Measurements from ENCODE around the gene BRI3BP. TPM values are rescaled to one million over a fixed set of nuclear protein-coding genes. Genes with fewer than 3 reads are reported as not detected.

Gene BRI3BP
- total RNA-seq, 1 experiment from 2014 or later = 31.9 TPM

- no peak for ATAC-seq
- ChIA-PET POLR2A (ENCODE audit: unreplicated experiment) (no interaction called here), CTCF (no interaction called here)
- TF ChIP-seq EZH2phosphoT487 (IDR thresholded peaks at IDR 0.05; ENCODE audit: borderline replicate concordance, low read length) (no peak), EZH2 (IDR thresholded peaks at IDR 0.05; ENCODE audit: low read length, unreplicated experiment) (no peak), CTCF (conservative IDR thresholded peaks at IDR 0.05; ENCODE audit: low read depth, low read length) (no peak)
- H3K4me1 ChIP-seq (ENCODE audit: insufficient read depth, low read length) = no peaks in the 10 kb centered on the region
- H3K4me2 ChIP-seq (ENCODE audit: low read length) = no peak overlapping the region
- no peak overlapping the region for H2AFZ ChIP-seq (ENCODE audit: low read length)
- H3K27ac ChIP-seq (ENCODE audit: low read length) = no peak overlapping the region
- H3K27me3 ChIP-seq (ENCODE audit: low read length) = no peaks in the 10 kb centered on the region
- no peaks in the 10 kb centered on the region for H3F3A ChIP-seq (ENCODE audit: low read length, unreplicated experiment)
- no peaks in the 10 kb centered on the region; the same call in 1 of the 2 replicates for H4K20me1 ChIP-seq (ENCODE audit: low read length)
- no peaks in the 10 kb centered on the region for H3K9me3 ChIP-seq (ENCODE audit: low read length)
- peaks cover 68% of the 10 kb centered on the region for H3K79me2 ChIP-seq (ENCODE audit: low read length)
- no peak overlapping the region for H3K4me3 ChIP-seq (ENCODE audit: low read length)
- no peak for DNase-seq
- BruUV-seq (replicated peaks) = no TSS peak
- no peak overlapping the region for H3K9ac ChIP-seq (ENCODE audit: low read length)
- intact Hi-C loops (cut with micrococcal nuclease) = no loop called here
- H3K9me2 ChIP-seq (replicated peaks; ENCODE audit: low read length) = no peaks in the 10 kb centered on the region
- H3K36me3 ChIP-seq (ENCODE audit: low read depth, low read length) = no peaks in the 10 kb centered on the region; the same call in 1 of the 2 replicates
These were observed 12.9 kb downstream of the BRI3BP start for GRCh38 chr12:125006365-125006764.

GRCh38 chr12:125013816-125014442, 20.5 kb downstream of the BRI3BP start:
- CTCF ChIA-PET = no interaction called here
- intact Hi-C loops (cut with micrococcal nuclease) = no loop called here

More at GRCh38 chr12:125013816-125014442, 20.5 kb downstream of the BRI3BP start:
- Histone ChIP-seq H3K36me3 (ENCODE audit: low read depth, low read length) (peaks cover 20% of the 10 kb centered on the region), H3K27ac (ENCODE audit: low read length) (no peak overlapping the region), H2AFZ (ENCODE audit: low read length) (no peak overlapping the region), H3K4me1 (ENCODE audit: insufficient read depth, low read length) (no peaks in the 10 kb centered on the region), H3K4me3 (ENCODE audit: low read length) (no peak overlapping the region), H4K20me1 (ENCODE audit: low read length) (no peaks in the 10 kb centered on the region), H3F3A (ENCODE audit: low read length, unreplicated experiment) (no peaks in the 10 kb centered on the region), H3K9me2 (replicated peaks; ENCODE audit: low read length) (no peaks in the 10 kb centered on the region), H3K9ac (ENCODE audit: low read length) (no peak overlapping the region), H3K79me2 (ENCODE audit: low read length) (peaks cover 10% of the 10 kb centered on the region; the same call in 1 of the 2 replicates), H3K27me3 (ENCODE audit: low read length) (no peaks in the 10 kb centered on the region), H3K9me3 (ENCODE audit: low read length) (no peaks in the 10 kb centered on the region), H3K4me2 (ENCODE audit: low read length) (no peak overlapping the region)
- POLR2A ChIA-PET (ENCODE audit: unreplicated experiment) = no interaction called here
- no peak for TF ChIP-seq EZH2 (IDR thresholded peaks at IDR 0.05; ENCODE audit: low read length, unreplicated experiment)
- TF ChIP-seq EZH2phosphoT487 (IDR thresholded peaks at IDR 0.05; ENCODE audit: borderline replicate concordance, low read length) = no peak
- TF ChIP-seq CTCF (conservative IDR thresholded peaks at IDR 0.05; ENCODE audit: low read depth, low read length) = no peak
- no TSS peak for BruUV-seq (replicated peaks)
- DNase-seq (no peak), ATAC-seq (no peak)
